ENCODE data around the gene PAH. TPM values are rescaled to one million over a fixed set of nuclear protein-coding genes. Genes with fewer than 3 reads are reported as not detected.
A peak's percentile ranks its signal among the peaks of the same experiment; 100 is the strongest.

Gene PAH
- not detected in 2 replicates for total RNA-seq (2012; rRNA removed)
- polyA plus RNA-seq (2012; rRNA removed), result not detected in 2 replicates
- polyA plus RNA-seq (2012; cell fraction: cytosol; rRNA removed), result not detected in 2 replicates
- not detected in 2 replicates for polyA plus RNA-seq (2012; cell fraction: nucleus; rRNA removed; ENCODE audit: low replicate concordance)
- Bru-seq, nascent RNA, result not detected
- percentile 1 among the genes with signal in this experiment for BruChase-seq, experiment 1, labeled RNA remaining after a 6-hour chase
- BruChase-seq, experiment 2, labeled RNA remaining after a 2-hour chase, result not detected
- long read RNA-seq, result 0 reads

GRCh38 chr12:102917026-102917787, at the start of gene PAH:
TSS of gene PAH (minus strand) at chr12:102917244. CDS start at chr12:102917130, 114 bp downstream.
- H3K14ac ChIP-seq (replicated peaks; ENCODE audit: low read depth, low read length), result no peak within 1 kb of the TSS
- ChIA-PET POLR2A (ENCODE audit: unreplicated experiment) (no interaction called here), CTCF (no interaction called here)
- no peak within 1 kb of the TSS for H3K4me2 ChIP-seq (ENCODE audit: low read depth, low read length)
- no peak within 1 kb of the TSS for H3K23ac ChIP-seq (ENCODE audit: low read depth, low read length)
- H2AK5ac ChIP-seq (ENCODE audit: low read depth, low read length), result no peak within 1 kb of the TSS
- no peak within 1 kb of the TSS for H2BK120ac ChIP-seq (ENCODE audit: low read depth, low read length)
- TF ChIP-seq MAFK (IDR thresholded peaks at IDR 0.05; ENCODE audit: low read depth, low read length) (no peak), CHD1 (IDR thresholded peaks at IDR 0.05; ENCODE audit: low read depth, low read length) (no peak)
- TF ChIP-seq, protein P1, sequence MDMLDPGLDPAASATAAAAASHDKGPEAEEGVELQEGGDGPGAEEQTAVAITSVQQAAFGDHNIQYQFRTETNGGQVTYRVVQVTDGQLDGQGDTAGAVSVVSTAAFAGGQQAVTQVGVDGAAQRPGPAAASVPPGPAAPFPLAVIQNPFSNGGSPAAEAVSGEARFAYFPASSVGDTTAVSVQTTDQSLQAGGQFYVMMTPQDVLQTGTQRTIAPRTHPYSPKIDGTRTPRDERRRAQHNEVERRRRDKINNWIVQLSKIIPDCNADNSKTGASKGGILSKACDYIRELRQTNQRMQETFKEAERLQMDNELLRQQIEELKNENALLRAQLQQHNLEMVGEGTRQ (IDR thresholded peaks at IDR 0.05; ENCODE audit: low read depth, low read length), result no peak
- H3K27me3 ChIP-seq (ENCODE audit: control insufficient read depth, insufficient read depth, low read length), result no peaks in the 10 kb centered on the region
- no peaks in the 10 kb centered on the region for H3K36me3 ChIP-seq (ENCODE audit: control insufficient read depth, insufficient read depth, low read length)
- no peak within 1 kb of the TSS for H2AFZ ChIP-seq (replicated peaks; ENCODE audit: low read length, poor library complexity)
- no peak within 1 kb of the TSS for H3K9ac ChIP-seq (ENCODE audit: low read depth, low read length)
- dilution Hi-C loops (cut with HindIII; ENCODE audit: low sequenced_read_pairs, unreplicated experiment) (no loop called here), in situ Hi-C loops (cut with MboI; ENCODE audit: low sequenced_read_pairs) (no loop called here), intact Hi-C loops (cut with micrococcal nuclease) (no loop called here)
- DNase-seq, result no peak
- no peak within 1 kb of the TSS for H3K4me3 ChIP-seq (ENCODE audit: insufficient read depth, low read depth, low read length)
- H2AK9ac ChIP-seq (replicated peaks; ENCODE audit: low read depth, low read length, poor library complexity), result no peak within 1 kb of the TSS
- H3K18ac ChIP-seq (ENCODE audit: low read depth, low read length), result no peak within 1 kb of the TSS
- no peak within 1 kb of the TSS for H4K91ac ChIP-seq (ENCODE audit: insufficient read depth, low read depth, low read length)
- H3K27ac ChIP-seq (ENCODE audit: insufficient read depth, low read length), result no peak within 1 kb of the TSS
- no peak within 1 kb of the TSS for H3K4ac ChIP-seq (ENCODE audit: low read depth, low read length)
- WGBS, 2 experiments (ENCODE audit: extremely low coverage in 2 of 2, insufficient read length in 1 of 2), result 40% methylated on average over 1 of the region's 30 CpGs; no CpG with 5 or more reads in 1 of the 2 experiments
- H2BK20ac ChIP-seq (ENCODE audit: low read depth, low read length), result no peak within 1 kb of the TSS
- H4K5ac ChIP-seq (ENCODE audit: low read depth, low read length), result no peak within 1 kb of the TSS
- ATAC-seq (ENCODE audit: low read depth), result no peak
- H3K79me1 ChIP-seq (ENCODE audit: low read depth in 1 of 2, low read length in 2 of 2), result no peaks in the 10 kb centered on the region
- H3K9me1 ChIP-seq (ENCODE audit: insufficient read depth, low read length), result no peaks in the 10 kb centered on the region
- H2BK5ac ChIP-seq (ENCODE audit: low read depth, low read length, poor library complexity, severe bottlenecking), result no peak within 1 kb of the TSS
- H4K8ac ChIP-seq (ENCODE audit: low read depth in 2 of 2, low read length in 2 of 2), result no peak within 1 kb of the TSS
- H2BK15ac ChIP-seq (ENCODE audit: low read depth, low read length), result no peak within 1 kb of the TSS
- BruUV-seq (replicated peaks), result no TSS peak
- no peaks in the 10 kb centered on the region for H3K4me1 ChIP-seq (ENCODE audit: control insufficient read depth, insufficient read depth, low read length)
- H4K20me1 ChIP-seq (ENCODE audit: insufficient read depth, low read length), result no peaks in the 10 kb centered on the region
- H3K56ac ChIP-seq (ENCODE audit: extremely low read depth, insufficient read depth, low read length), result no peak within 1 kb of the TSS
- peaks cover 2% of the 10 kb centered on the region; the same call in 1 of the 2 replicates for H3K9me3 ChIP-seq (ENCODE audit: control insufficient read depth, insufficient read depth, low read length)

All from IMR-90 (cell line).